ENCODE results near the gene HPS5.
"Not testable (repeated sequence)": the region's sequence is repeated elsewhere in the genome, so short reads cannot be mapped to it uniquely, and the experiment has no call there.

DNA sequence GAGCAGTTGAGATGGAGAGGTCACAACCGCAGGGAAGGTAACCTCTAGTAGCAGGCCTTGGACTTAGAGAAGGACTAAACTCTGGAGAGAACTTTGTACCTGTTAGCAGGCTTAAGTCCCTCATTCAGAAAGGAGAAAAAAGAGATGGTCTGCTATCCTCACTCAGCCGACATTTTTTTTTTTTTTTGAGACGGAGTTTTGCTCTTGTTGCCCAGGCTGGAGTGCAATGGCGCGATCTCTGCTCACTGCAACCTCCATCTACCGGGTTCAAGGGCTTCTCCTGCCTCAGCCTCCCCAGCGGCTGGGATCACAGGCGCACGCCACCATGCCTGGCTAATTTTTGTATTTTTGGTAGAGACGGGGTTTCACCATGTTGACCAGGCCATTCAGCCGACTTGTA lies 1.9 kb upstream of the HPS5 start:
- not testable (repeated sequence) for TF ChIP-seq EZH2 (IDR thresholded peaks at IDR 0.05; ENCODE audit: low read length)
- TF ChIP-seq, protein P1, sequence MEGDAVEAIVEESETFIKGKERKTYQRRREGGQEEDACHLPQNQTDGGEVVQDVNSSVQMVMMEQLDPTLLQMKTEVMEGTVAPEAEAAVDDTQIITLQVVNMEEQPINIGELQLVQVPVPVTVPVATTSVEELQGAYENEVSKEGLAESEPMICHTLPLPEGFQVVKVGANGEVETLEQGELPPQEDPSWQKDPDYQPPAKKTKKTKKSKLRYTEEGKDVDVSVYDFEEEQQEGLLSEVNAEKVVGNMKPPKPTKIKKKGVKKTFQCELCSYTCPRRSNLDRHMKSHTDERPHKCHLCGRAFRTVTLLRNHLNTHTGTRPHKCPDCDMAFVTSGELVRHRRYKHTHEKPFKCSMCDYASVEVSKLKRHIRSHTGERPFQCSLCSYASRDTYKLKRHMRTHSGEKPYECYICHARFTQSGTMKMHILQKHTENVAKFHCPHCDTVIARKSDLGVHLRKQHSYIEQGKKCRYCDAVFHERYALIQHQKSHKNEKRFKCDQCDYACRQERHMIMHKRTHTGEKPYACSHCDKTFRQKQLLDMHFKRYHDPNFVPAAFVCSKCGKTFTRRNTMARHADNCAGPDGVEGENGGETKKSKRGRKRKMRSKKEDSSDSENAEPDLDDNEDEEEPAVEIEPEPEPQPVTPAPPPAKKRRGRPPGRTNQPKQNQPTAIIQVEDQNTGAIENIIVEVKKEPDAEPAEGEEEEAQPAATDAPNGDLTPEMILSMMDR (optimal IDR thresholded peaks at IDR 0.05 in 1 of 3, IDR thresholded peaks at IDR 0.05 in 1 of 3, conservative IDR thresholded peaks at IDR 0.05 in 1 of 3; ENCODE audit: extremely low read depth in 1 of 3, insufficient read depth in 2 of 3, low read length in 3 of 3), result not testable (repeated sequence)
